GM21390 (cell line): ENCODE measurements around the gene MGMT.

Experiments used
- ATAC-seq: cut with Tn5 transposase; IDR thresholded peaks from one replicate; pipeline ENCODE4 v1.9.1; 2021; ENCODE audit not compliant: unreplicated experiment

The MGMT gene

GRCh38 chr10:129678186-129678585 is 211.1 kb downstream of the MGMT start:
- no peak for ATAC-seq

- no peak for ATAC-seq
These were observed 212.2 kb downstream of the MGMT start for GRCh38 chr10:129679207-129679606.

GRCh38 chr10:129680661-129681344 is 213.8 kb downstream of the MGMT start:
- no peak for ATAC-seq

- ATAC-seq, result no peak
These were observed 214.8 kb downstream of the MGMT start for GRCh38 chr10:129681856-129682255.

- ATAC-seq, result no peak
These were observed 216.5 kb downstream of the MGMT start for GRCh38 chr10:129683519-129683918.

GRCh38 chr10:129683920-129684319 is 216.9 kb downstream of the MGMT start:
- ATAC-seq, result no peak

GRCh38 chr10:129685271-129685670 is 218.2 kb downstream of the MGMT start:
- no peak for ATAC-seq

GRCh38 chr10:129689671-129690071 is 222.6 kb downstream of the MGMT start:
- ATAC-seq, result no peak

- no peak for ATAC-seq
These were observed 223.4 kb downstream of the MGMT start for GRCh38 chr10:129690248-129691070.

- no peak for ATAC-seq
These were observed 225.7 kb downstream of the MGMT start for GRCh38 chr10:129692695-129693094.

GRCh38 chr10:129693382-129693781 is 226.3 kb downstream of the MGMT start:
- ATAC-seq, result no peak

- no peak for ATAC-seq
These were observed 227.1 kb downstream of the MGMT start for GRCh38 chr10:129694184-129694583.

GRCh38 chr10:129694691-129695243 is 227.7 kb downstream of the MGMT start:
- ATAC-seq, result no peak

GRCh38 chr10:129695671-129696070 is 228.6 kb downstream of the MGMT start:
- no peak for ATAC-seq

- no peak for ATAC-seq
These were observed 229.6 kb downstream of the MGMT start for GRCh38 chr10:129696636-129697035.

GRCh38 chr10:129697463-129698247 is 230.6 kb downstream of the MGMT start:
- ATAC-seq, result no peak

- ATAC-seq, result no peak
These were observed 232.8 kb downstream of the MGMT start for GRCh38 chr10:129699722-129700340.

- ATAC-seq, result no peak
These were observed 235.6 kb downstream of the MGMT start for GRCh38 chr10:129702605-129703004.

GRCh38 chr10:129703287-129704137 is 236.5 kb downstream of the MGMT start:
- no peak for ATAC-seq

- ATAC-seq, result no peak
These were observed 237.2 kb downstream of the MGMT start for GRCh38 chr10:129704225-129704624.
